Subcutaneous abdominal adipose tissue (tissue), 5 donors: Measurements from ENCODE around the gene FAM222A.
"Not testable (repeated sequence)": the region's sequence is repeated elsewhere in the genome, so short reads cannot be mapped to it uniquely, and the experiment has no call there.

Source experiments
- H3K27ac ChIP-seq: one replicate; pipeline ENCODE4 v1.7.0; 2013; ENCODE audit warnings: low read depth, mild to moderate bottlenecking, inconsistent platforms, low read length, moderate library complexity
- H3K27me3 ChIP-seq, 5 donors: one replicate each; pipeline ENCODE4 v1.7.0; 2013; ENCODE audit warnings: low read length in 5 of 5, inconsistent platforms in 1 of 5; ENCODE audit not compliant: control insufficient read depth in 5 of 5, insufficient read depth in 4 of 5
- H3K36me3 ChIP-seq, 5 donors: one replicate each; pipeline ENCODE4 v1.7.0; 2013; ENCODE audit warnings: low read length in 5 of 5; ENCODE audit not compliant: control insufficient read depth in 5 of 5, insufficient read depth in 5 of 5
- H3K4me1 ChIP-seq, 5 donors: one replicate each; pipeline ENCODE4 v1.7.0; 2013; ENCODE audit warnings: low read length in 5 of 5, mild to moderate bottlenecking in 3 of 5, moderate library complexity in 1 of 5; ENCODE audit not compliant: control insufficient read depth in 5 of 5, insufficient read depth in 5 of 5
- H3K4me3 ChIP-seq, 5 donors: one replicate each; pipeline ENCODE4 v1.7.0; 2013; ENCODE audit warnings: low read length in 5 of 5, low read depth in 1 of 5
- H3K9ac ChIP-seq, 5 donors: one replicate each; pipeline ENCODE4 v1.7.0; 2013; ENCODE audit warnings: low read length in 5 of 5, mild to moderate bottlenecking in 4 of 5, moderate library complexity in 3 of 5
- H3K9me3 ChIP-seq, 5 donors: one replicate each; pipeline ENCODE4 v1.7.0; 2013; ENCODE audit warnings: low read length in 5 of 5; ENCODE audit not compliant: control insufficient read depth in 5 of 5
- donor health status: healthy.
- donor health status: healthy.
- donor health status: healthy.
- donor health status: healthy.
- donor health status: healthy.

The FAM222A gene

DNA sequence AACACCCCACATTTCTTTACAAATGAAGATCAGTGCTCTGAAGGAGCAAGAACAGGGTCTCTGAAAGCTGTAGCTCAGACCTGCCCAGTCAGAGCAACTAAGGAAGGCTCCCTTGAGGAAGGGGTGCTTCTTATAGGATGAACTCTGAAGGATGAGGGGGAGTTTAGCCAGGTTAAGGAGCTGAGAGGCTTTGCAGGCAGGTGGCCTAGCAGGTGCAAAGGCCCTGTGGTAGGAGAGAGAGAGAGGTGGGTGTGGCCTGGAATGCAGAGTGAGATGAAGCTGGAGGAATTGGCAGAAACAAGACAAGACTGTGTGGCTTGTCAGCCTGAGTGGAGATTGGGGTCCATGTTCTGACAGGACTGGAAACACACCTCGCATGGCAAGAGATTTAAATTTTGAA lies 20.5 kb upstream of the FAM222A start:
- no peaks in the 10 kb centered on the region for H3K36me3 ChIP-seq
- peaks cover 9 to 16% (median 14%) of the 10 kb centered on the region in 5 donors for H3K27me3 ChIP-seq
- H3K4me1 ChIP-seq, result no peaks in the 10 kb centered on the region
- no peak overlapping the region for H3K4me3 ChIP-seq
- no peak overlapping the region for H3K27ac ChIP-seq
- no peak overlapping the region for H3K9ac ChIP-seq
- H3K9me3 ChIP-seq, result no peaks in the 10 kb centered on the region

DNA sequence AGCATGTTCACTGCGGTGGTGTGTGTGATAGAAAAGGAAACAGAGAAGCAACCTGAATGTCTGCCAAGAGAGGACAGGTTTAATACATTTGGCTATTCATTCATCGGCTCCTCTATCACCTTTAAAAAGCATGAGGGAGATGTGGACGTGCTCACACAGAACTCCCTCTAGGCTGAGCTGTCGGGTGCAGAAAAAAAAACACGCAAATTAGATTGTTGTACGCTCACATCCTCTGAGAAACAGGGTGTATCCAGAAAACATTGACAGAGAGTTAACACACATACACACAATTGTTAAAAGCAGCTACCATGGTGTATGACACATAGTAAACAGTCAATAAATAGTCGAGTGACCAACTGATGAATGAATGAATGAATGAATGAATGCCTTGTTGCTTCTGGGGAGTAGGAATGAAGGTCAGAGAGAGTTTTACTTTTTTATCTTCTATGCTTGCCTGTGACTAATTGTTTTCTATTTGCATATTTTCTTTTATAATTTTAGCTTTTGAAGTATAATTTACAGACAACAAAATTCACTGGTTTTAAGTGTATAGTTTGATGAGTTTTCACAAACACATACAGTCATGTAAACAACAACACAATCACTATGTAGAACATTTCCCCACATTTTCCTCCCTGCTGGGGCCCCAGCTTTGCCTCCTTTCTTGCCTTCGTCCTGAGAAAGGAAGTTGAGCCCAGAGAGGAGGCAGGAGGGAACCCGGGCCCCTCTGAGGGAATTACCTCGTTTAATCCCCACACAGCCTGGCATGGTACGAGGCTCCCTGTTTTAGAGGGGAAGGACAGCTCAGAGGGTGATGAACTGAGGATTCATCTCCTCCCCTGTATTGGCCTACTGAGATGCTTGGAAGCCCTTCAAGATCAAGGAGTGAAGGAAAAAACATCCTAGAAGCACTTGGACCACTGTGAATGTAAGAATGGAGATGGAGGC lies 19.7 kb upstream of the FAM222A start:
- Histone ChIP-seq H3K9ac (no peak overlapping the region), H3K4me1 (no peaks in the 10 kb centered on the region), H3K36me3 (no peaks in the 10 kb centered on the region), H3K27me3 (peaks cover 9 to 16% (median 14%) of the 10 kb centered on the region in 5 donors), H3K27ac (no peak overlapping the region), H3K9me3 (no peaks in the 10 kb centered on the region), H3K4me3 (no peak overlapping the region)

DNA sequence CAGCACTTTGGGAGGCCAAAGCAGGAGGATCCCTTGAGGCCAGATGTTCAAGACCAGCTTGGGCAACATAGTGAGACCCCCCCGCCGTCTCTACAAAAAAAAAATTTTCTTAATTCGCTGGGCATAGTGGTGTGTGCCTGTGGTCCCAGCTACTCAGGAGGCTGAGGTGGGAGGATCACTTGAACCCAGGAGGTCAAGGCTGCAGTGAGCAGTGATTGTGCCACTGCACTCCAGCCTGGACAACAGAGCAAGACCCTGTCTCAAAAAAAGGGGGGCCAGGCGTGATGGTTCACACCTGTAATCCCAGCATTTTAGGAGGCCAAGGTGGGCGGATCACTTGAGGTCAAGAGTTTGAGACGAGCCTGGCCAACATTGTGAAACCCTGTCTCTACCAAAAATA lies 19.0 kb upstream of the FAM222A start:
- H3K9ac ChIP-seq, H3K36me3 ChIP-seq, H3K27ac ChIP-seq, H3K9me3 ChIP-seq, H3K4me3 ChIP-seq, H3K4me1 ChIP-seq: not testable (repeated sequence)
- H3K27me3 ChIP-seq, result peaks cover 9 to 16% (median 15%) of the 10 kb centered on the region in 5 donors

DNA sequence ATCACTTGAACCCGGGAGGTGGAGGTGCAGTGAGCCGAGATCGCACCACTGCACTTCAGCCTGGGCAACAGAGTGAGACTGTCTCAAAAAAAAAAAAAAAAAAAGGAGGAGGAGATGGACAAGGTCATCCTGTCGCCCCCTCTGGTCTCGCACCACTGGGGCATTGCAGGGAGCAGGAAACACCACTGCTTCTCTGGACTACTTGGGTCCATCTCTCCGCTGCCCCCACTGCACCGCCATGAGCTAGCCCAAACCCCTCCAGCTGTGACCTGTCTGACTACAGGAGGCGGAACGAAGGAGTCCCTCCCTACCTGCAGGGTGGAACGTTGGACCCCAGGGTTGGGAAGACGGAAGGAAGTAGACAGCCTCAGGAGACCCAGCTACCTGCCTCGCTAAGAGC lies 18.2 kb upstream of the FAM222A start:
- peaks cover 9 to 18% (median 15%) of the 10 kb centered on the region in 5 donors for H3K27me3 ChIP-seq
- H3K4me3 ChIP-seq, result no peak overlapping the region
- H3K27ac ChIP-seq, result no peak overlapping the region
- no peak overlapping the region for H3K9ac ChIP-seq
- H3K36me3 ChIP-seq, result no peaks in the 10 kb centered on the region
- no peaks in the 10 kb centered on the region for H3K4me1 ChIP-seq
- no peaks in the 10 kb centered on the region for H3K9me3 ChIP-seq

DNA sequence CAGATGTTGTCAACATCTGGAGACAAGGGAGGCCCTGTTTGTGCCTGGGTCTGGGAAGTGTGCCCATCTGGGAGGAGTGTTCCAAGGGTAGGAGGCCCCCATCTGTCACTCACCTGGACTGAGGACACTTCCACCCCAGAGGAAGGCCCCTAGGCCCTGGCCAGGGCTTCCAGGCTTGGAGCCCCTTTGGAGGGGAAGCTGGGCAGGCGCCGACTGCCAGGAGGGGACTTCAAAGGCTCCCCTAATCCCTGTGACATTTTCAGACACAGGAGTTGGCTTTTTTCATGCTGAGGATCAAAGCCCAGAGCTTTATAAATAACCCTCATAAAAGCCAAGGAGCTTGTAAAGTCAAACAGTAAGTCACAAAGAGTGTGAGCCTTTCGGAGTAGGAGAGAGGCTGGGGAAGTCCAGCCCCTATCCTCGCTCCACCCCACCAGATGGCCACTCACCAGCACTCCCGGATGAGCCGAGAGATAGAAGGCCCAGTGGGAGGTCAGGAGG lies 17.6 kb upstream of the FAM222A start:
- H3K4me1 ChIP-seq, result no peaks in the 10 kb centered on the region
- H3K27me3 ChIP-seq, result peaks cover 9 to 18% (median 15%) of the 10 kb centered on the region in 5 donors
- no peak overlapping the region for H3K4me3 ChIP-seq
- H3K27ac ChIP-seq, result no peak overlapping the region
- no peaks in the 10 kb centered on the region for H3K9me3 ChIP-seq
- no peak overlapping the region for H3K9ac ChIP-seq
- H3K36me3 ChIP-seq, result no peaks in the 10 kb centered on the region

DNA sequence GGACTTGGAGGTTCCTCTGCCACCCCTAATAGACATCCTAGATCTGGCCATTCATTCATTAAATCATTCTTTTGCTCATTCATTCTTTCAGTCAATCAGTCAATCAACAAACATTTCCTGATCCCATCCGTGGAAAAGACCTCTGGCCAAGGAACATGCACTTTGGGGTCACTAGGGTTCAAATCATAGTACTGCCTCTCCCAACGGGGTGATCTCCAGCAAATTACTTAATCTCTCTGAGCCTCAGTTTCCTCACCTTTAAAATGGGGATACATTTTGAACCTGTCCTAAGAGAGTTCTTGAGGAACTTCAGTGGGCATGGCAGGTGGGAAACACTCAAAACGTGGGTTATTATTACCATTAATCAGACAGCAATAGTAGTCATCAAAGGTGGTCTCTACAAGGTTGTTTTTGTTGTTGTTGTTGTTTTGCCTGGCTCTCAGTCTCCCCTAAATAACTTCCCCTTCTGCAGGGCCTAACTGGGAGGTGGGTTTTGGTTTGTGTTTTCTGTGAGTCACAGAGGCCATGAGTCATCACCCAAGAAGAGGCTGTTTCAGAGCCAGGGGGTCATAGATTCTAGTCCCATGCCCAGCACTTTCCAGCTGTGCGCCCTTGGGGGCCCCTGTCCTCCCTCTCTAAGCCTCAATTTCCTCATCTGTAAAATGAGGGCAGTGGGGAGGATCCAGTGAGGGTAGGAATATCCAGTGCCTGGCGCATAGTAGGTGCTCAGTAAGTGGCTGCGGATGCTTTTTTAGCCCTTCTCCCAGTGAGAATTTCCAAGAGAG lies 16.9 kb upstream of the FAM222A start:
- no peak overlapping the region for H3K9ac ChIP-seq
- H3K4me1 ChIP-seq, result no peaks in the 10 kb centered on the region
- H3K27ac ChIP-seq, result no peak overlapping the region
- no peaks in the 10 kb centered on the region for H3K9me3 ChIP-seq
- H3K4me3 ChIP-seq, result no peak overlapping the region
- H3K27me3 ChIP-seq, result peaks cover 9 to 18% (median 15%) of the 10 kb centered on the region in 5 donors
- no peaks in the 10 kb centered on the region for H3K36me3 ChIP-seq

DNA sequence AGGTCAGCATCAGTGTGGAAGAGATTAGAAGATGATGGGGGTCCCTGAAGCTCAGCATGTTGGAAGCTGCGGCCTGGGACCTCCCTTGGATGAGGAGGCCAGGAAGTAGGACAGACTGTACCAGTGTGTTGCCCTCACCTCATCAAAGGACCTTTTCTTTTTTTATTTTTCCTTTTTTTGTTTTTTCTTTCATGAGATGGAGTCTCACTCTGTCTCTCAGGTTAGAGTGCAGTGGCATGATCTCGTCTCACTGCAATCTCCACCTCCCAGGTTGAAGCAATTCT lies 16.4 kb upstream of the FAM222A start:
- Histone ChIP-seq H3K36me3 (no peaks in the 10 kb centered on the region), H3K27me3 (peaks cover 9 to 18% (median 15%) of the 10 kb centered on the region in 5 donors), H3K27ac (no peak overlapping the region), H3K4me1 (no peaks in the 10 kb centered on the region), H3K4me3 (no peak overlapping the region), H3K9ac (no peak overlapping the region), H3K9me3 (no peaks in the 10 kb centered on the region)

DNA sequence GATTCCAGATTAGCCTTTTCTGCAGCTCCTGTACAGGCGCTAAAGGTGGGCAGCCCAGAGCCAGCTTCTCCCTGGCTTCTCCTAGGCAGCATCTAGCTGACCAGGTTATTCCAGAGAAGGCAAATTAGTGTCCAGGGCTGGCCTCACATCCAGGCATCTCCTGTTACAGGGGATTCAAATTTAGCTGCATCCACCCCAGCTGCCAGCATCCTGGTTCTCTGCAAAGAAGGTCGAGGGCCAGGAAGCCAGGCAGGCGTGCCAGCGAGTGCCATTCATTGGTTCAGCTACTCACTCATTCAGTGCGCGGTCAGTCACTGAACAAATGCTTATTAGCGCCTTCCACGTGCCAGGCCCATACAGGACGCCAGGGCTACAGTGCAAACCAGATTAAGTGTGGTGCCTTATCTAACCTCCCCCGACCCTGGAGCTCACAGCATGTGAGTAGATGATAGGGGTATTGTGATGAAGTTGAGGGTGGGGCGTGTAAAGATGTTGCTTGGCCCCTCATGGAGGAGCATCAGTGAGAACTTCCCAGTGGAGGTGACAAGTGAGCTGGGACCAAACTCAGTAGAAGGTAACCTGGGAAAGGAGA lies 15.7 kb upstream of the FAM222A start:
- no peaks in the 10 kb centered on the region for H3K9me3 ChIP-seq
- no peak overlapping the region for H3K9ac ChIP-seq
- H3K36me3 ChIP-seq, result no peaks in the 10 kb centered on the region
- peaks cover 3 to 11% (median 10%) of the 10 kb centered on the region in 5 donors for H3K27me3 ChIP-seq
- no peaks in the 10 kb centered on the region for H3K4me1 ChIP-seq
- no peak overlapping the region for H3K27ac ChIP-seq
- H3K4me3 ChIP-seq, result no peak overlapping the region

DNA sequence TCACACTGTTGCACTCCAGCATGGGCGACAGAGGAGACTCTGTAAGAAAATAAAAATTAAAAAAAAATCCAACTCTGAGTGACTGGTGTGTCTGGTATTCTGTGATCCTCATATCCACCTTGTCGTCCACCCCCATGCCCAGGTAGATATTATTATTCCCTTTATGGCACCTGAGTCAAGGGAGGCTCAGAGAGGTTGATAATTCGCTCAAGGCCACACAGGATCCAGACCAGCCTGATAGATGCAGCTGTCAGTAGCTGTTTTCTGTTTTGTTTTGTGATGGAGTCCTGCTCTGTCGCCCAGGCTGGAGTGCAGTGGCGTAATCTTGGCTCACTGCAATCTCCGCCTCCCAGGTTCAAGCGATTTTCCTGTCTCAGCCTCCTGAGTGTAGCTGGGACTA lies 14.8 kb upstream of the FAM222A start:
- H3K9me3 ChIP-seq, result no peaks in the 10 kb centered on the region
- H3K27me3 ChIP-seq, result peaks cover 0 to 10% (median 5%) of the 10 kb centered on the region in 5 donors
- no peak overlapping the region for H3K27ac ChIP-seq
- no peaks in the 10 kb centered on the region for H3K36me3 ChIP-seq
- H3K9ac ChIP-seq, result no peak overlapping the region
- H3K4me1 ChIP-seq, result no peaks in the 10 kb centered on the region
- no peak overlapping the region for H3K4me3 ChIP-seq

DNA sequence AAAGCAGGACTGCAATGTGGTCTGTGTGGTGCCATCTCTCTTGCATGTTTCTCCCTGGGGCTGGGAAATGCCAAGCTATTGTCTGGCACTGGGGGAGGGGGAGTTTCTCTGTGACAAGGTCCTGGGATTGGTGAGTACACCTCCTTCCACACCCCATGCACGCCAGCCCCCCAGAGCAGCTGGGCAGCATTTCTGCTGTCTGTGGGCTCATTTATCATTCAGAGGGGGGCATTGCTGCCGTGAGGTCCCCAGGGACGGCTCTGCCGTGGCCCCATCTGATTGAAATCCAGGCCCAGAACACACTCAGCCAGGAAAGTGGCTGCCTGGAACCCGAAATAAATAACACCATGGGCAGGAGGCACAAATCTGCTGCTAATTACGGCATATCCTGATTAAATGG lies 12.6 kb upstream of the FAM222A start:
- H3K27ac ChIP-seq, result no peak overlapping the region
- H3K4me3 ChIP-seq, result no peak overlapping the region
- H3K27me3 ChIP-seq, result peaks cover 0 to 4% (median 4%) of the 10 kb centered on the region in 5 donors
- no peak overlapping the region for H3K9ac ChIP-seq
- H3K9me3 ChIP-seq, result no peaks in the 10 kb centered on the region
- no peaks in the 10 kb centered on the region for H3K36me3 ChIP-seq
- no peaks in the 10 kb centered on the region for H3K4me1 ChIP-seq
